WTC11 (cell line): ENCODE data around the gene ITFG1. TPM values are rescaled to one million over a fixed set of nuclear protein-coding genes. Genes with fewer than 3 reads are reported as not detected.

Experiments
- ATAC-seq: fragments of 200-7000 bp; cut with Tn5 transposase; 2 replicates; pipeline ENCODE4 v1.10.0; 2021; ENCODE audit warnings: mild to moderate bottlenecking, moderate library complexity
- CTCF ChIA-PET: fragments of 300-600 bp; sonication (Branson Sonifier 250); formaldehyde crosslinking; loops from one replicate; lab custom pipeline; 2021; ENCODE audit warnings: antibody characterized with exemption; lab: Charles Lee
- POLR2A ChIA-PET: fragments of 350-600 bp; sonication (Branson Sonifier 250); formaldehyde crosslinking; loops from one replicate; lab custom pipeline; 2021; ENCODE audit warnings: antibody characterized with exemption; lab: Charles Lee
- DNase-seq: peaks from one replicate; pipeline ENCODE4 v3.0.0; 2021; ENCODE audit warnings: low spot score
- H3K27ac Mint-ChIP-seq: 2 replicates; pipeline ENCODE4 v1.8.0; 2021; ENCODE audit warnings: mixed read lengths
- H3K27me3 Mint-ChIP-seq: 2 replicates; pipeline ENCODE4 v1.8.0; 2021; ENCODE audit warnings: low read depth, mild to moderate bottlenecking, moderate library complexity, mixed read lengths
- H3K36me3 Mint-ChIP-seq: 2 replicates; pipeline ENCODE4 v1.8.0; 2021; ENCODE audit warnings: mixed read lengths
- H3K4me1 Mint-ChIP-seq: 2 replicates; pipeline ENCODE4 v1.8.0; 2022; ENCODE audit warnings: mixed read lengths
- H3K4me3 Mint-ChIP-seq: 2 replicates; pipeline ENCODE4 v1.8.0; 2021; ENCODE audit warnings: mild to moderate bottlenecking, moderate library complexity, mixed read lengths
- H3K9me3 Mint-ChIP-seq: 2 replicates; pipeline ENCODE4 v1.8.0; 2021; ENCODE audit warnings: mixed read lengths
- EMX1 ChIP-seq: fragments of 250-450 bp; sonication (Bioruptor Pico); IDR thresholded peaks from 2 replicates; pipeline ENCODE4 v1.8.0; 2021; ENCODE audit warnings: mild to moderate bottlenecking
- ESRRA ChIP-seq: sonication (generic); formaldehyde crosslinking; IDR thresholded peaks from 2 replicates; pipeline ENCODE4 v1.8.1; 2022; ENCODE audit warnings: mild to moderate bottlenecking, missing genetic modification reagents, borderline replicate concordance
- GABPB1 ChIP-seq: sonication (generic); formaldehyde crosslinking; IDR thresholded peaks from 2 replicates; pipeline ENCODE4 v1.8.1; 2023; ENCODE audit warnings: mild to moderate bottlenecking, missing genetic modification reagents
- JUN ChIP-seq: sonication (generic); formaldehyde crosslinking; IDR thresholded peaks from 2 replicates; pipeline ENCODE4 v1.8.0; 2023; ENCODE audit warnings: mild to moderate bottlenecking, missing genetic modification reagents
- RELA ChIP-seq: sonication (generic); formaldehyde crosslinking; IDR thresholded peaks from 2 replicates; pipeline ENCODE4 v1.8.1; 2022; ENCODE audit warnings: missing genetic modification reagents, mild to moderate bottlenecking, borderline replicate concordance
- TEAD1 ChIP-seq: sonication (generic); formaldehyde crosslinking; IDR thresholded peaks from 2 replicates; pipeline ENCODE4 v1.8.0; 2022; ENCODE audit warnings: mild to moderate bottlenecking, missing genetic modification reagents
- TP53 ChIP-seq: sonication (generic); formaldehyde crosslinking; IDR thresholded peaks from 2 replicates; pipeline ENCODE4 v1.8.1; 2023; ENCODE audit warnings: mild to moderate bottlenecking, missing genetic modification reagents
- ZNF396 ChIP-seq: fragments of 250-450 bp; sonication (Bioruptor Pico); IDR thresholded peaks from 2 replicates; pipeline ENCODE4 v1.8.0; 2021; ENCODE audit warnings: mild to moderate bottlenecking, moderate library complexity, borderline replicate concordance
- total RNA-seq: library from RNA; stranded (reverse); gene quantifications from 3 replicates; pipeline ENCODE4 v1.2.3, GENCODE V29; 2021
- TF ChIP-seq, protein P1 (sequence below): sonication (generic); formaldehyde crosslinking; conservative IDR thresholded peaks from 2 replicates; pipeline ENCODE4 v1.8.1; 2022; ENCODE audit warnings: mild to moderate bottlenecking, missing genetic modification reagents
- TF ChIP-seq, protein P2 (sequence below): sonication (generic); formaldehyde crosslinking; IDR thresholded peaks from 2 replicates; pipeline ENCODE4 v1.8.0; 2023; ENCODE audit warnings: missing genetic modification reagents
- TF ChIP-seq, protein P3 (sequence below): fragments of 250-450 bp; sonication (Bioruptor Pico); IDR thresholded peaks from 2 replicates; pipeline ENCODE4 v1.8.0; 2021; ENCODE audit warnings: mild to moderate bottlenecking
- TF ChIP-seq, protein P4 (sequence below): sonication (generic); formaldehyde crosslinking; IDR thresholded peaks from 2 replicates; pipeline ENCODE4 v1.8.1; 2023; ENCODE audit warnings: mild to moderate bottlenecking, missing genetic modification reagents
- TF ChIP-seq, protein P5 (sequence below): sonication (generic); formaldehyde crosslinking; IDR thresholded peaks from 2 replicates; pipeline ENCODE4 v1.8.1; 2022; ENCODE audit warnings: low read depth, missing genetic modification reagents, borderline replicate concordance
- TF ChIP-seq, protein P6 (sequence below): fragments of 250-450 bp; sonication (Bioruptor Pico); IDR thresholded peaks from 2 replicates; pipeline ENCODE4 v1.9.0; 2021; ENCODE audit warnings: moderate library complexity, mild to moderate bottlenecking, inconsistent platforms, borderline replicate concordance
- TF ChIP-seq, protein P7 (sequence below): fragments of 250-450 bp; sonication (Bioruptor Pico); IDR thresholded peaks from 2 replicates; pipeline ENCODE4 v1.9.0; 2021; ENCODE audit warnings: mild to moderate bottlenecking
- TF ChIP-seq, protein P8 (sequence below): fragments of 200-600 bp; IDR thresholded peaks from 2 replicates; pipeline ENCODE4 v1.8.0; 2022; ENCODE audit warnings: antibody characterized with exemption
- TF ChIP-seq, protein P9 (sequence below): sonication (generic); formaldehyde crosslinking; IDR thresholded peaks from 2 replicates; pipeline ENCODE4 v1.8.1; 2022; ENCODE audit warnings: missing genetic modification reagents, borderline replicate concordance

Gene ITFG1
- total RNA-seq, 1 experiment from 2014 or later: 21.1 TPM

DNA sequence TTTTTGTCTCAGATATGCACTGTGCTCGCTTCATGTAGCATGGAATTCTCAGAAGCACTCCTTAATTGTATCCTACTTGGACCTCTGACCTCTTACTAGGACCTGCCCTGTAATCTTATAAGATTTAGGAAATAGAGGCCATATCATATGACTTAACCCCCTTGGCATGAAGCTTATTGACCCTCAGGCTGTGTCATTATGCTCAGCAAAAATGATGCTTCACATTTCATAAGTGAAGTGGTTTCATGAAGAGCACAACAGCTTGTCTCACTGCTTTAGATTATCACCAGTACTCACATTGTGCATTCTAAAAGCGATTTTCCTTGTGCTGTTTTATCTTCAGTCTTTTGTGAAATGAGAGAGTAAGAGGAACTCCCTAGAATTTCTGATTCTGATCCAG lies 6.6 kb upstream of the ITFG1 start:
- H3K27me3 Mint-ChIP-seq: no peaks in the 10 kb centered on the region
- no peak for TF ChIP-seq ESRRA
- TF ChIP-seq, protein P1, sequence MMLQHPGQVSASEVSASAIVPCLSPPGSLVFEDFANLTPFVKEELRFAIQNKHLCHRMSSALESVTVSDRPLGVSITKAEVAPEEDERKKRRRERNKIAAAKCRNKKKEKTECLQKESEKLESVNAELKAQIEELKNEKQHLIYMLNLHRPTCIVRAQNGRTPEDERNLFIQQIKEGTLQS (CRISPR knock-in tag): no peak
- TF ChIP-seq, protein P2, sequence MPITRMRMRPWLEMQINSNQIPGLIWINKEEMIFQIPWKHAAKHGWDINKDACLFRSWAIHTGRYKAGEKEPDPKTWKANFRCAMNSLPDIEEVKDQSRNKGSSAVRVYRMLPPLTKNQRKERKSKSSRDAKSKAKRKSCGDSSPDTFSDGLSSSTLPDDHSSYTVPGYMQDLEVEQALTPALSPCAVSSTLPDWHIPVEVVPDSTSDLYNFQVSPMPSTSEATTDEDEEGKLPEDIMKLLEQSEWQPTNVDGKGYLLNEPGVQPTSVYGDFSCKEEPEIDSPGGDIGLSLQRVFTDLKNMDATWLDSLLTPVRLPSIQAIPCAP (CRISPR knock-in tag): no peak
- TF ChIP-seq TP53 (CRISPR knock-in tag): no peak
- TF ChIP-seq GABPB1 (CRISPR knock-in tag): no peak
- TF ChIP-seq, protein P3, sequence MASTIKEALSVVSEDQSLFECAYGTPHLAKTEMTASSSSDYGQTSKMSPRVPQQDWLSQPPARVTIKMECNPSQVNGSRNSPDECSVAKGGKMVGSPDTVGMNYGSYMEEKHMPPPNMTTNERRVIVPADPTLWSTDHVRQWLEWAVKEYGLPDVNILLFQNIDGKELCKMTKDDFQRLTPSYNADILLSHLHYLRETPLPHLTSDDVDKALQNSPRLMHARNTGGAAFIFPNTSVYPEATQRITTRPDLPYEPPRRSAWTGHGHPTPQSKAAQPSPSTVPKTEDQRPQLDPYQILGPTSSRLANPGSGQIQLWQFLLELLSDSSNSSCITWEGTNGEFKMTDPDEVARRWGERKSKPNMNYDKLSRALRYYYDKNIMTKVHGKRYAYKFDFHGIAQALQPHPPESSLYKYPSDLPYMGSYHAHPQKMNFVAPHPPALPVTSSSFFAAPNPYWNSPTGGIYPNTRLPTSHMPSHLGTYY (CRISPR knock-in tag): no peak
- TF ChIP-seq, protein P4, sequence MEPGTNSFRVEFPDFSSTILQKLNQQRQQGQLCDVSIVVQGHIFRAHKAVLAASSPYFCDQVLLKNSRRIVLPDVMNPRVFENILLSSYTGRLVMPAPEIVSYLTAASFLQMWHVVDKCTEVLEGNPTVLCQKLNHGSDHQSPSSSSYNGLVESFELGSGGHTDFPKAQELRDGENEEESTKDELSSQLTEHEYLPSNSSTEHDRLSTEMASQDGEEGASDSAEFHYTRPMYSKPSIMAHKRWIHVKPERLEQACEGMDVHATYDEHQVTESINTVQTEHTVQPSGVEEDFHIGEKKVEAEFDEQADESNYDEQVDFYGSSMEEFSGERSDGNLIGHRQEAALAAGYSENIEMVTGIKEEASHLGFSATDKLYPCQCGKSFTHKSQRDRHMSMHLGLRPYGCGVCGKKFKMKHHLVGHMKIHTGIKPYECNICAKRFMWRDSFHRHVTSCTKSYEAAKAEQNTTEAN (CRISPR knock-in tag): no peak
- TF ChIP-seq, protein P5, sequence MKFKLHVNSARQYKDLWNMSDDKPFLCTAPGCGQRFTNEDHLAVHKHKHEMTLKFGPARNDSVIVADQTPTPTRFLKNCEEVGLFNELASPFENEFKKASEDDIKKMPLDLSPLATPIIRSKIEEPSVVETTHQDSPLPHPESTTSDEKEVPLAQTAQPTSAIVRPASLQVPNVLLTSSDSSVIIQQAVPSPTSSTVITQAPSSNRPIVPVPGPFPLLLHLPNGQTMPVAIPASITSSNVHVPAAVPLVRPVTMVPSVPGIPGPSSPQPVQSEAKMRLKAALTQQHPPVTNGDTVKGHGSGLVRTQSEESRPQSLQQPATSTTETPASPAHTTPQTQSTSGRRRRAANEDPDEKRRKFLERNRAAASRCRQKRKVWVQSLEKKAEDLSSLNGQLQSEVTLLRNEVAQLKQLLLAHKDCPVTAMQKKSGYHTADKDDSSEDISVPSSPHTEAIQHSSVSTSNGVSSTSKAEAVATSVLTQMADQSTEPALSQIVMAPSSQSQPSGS (CRISPR knock-in tag): no peak
- no peak for TF ChIP-seq JUN
- no peak for TF ChIP-seq ZNF396 (CRISPR knock-in tag)
- TF ChIP-seq, protein P6, sequence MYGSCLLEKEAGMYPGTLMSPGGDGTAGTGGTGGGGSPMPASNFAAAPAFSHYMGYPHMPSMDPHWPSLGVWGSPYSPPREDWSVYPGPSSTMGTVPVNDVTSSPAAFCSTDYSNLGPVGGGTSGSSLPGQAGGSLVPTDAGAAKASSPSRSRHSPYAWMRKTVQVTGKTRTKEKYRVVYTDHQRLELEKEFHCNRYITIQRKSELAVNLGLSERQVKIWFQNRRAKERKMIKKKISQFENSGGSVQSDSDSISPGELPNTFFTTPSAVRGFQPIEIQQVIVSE (CRISPR knock-in tag): no peak
- TF ChIP-seq TEAD1 (CRISPR knock-in tag): no peak
- no peak for TF ChIP-seq EMX1 (CRISPR knock-in tag)
- TF ChIP-seq, protein P7, sequence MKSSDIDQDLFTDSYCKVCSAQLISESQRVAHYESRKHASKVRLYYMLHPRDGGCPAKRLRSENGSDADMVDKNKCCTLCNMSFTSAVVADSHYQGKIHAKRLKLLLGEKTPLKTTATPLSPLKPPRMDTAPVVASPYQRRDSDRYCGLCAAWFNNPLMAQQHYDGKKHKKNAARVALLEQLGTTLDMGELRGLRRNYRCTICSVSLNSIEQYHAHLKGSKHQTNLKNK: no peak
- TF ChIP-seq, protein P8, sequence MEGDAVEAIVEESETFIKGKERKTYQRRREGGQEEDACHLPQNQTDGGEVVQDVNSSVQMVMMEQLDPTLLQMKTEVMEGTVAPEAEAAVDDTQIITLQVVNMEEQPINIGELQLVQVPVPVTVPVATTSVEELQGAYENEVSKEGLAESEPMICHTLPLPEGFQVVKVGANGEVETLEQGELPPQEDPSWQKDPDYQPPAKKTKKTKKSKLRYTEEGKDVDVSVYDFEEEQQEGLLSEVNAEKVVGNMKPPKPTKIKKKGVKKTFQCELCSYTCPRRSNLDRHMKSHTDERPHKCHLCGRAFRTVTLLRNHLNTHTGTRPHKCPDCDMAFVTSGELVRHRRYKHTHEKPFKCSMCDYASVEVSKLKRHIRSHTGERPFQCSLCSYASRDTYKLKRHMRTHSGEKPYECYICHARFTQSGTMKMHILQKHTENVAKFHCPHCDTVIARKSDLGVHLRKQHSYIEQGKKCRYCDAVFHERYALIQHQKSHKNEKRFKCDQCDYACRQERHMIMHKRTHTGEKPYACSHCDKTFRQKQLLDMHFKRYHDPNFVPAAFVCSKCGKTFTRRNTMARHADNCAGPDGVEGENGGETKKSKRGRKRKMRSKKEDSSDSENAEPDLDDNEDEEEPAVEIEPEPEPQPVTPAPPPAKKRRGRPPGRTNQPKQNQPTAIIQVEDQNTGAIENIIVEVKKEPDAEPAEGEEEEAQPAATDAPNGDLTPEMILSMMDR: no peak
- TF ChIP-seq RELA (CRISPR knock-in tag): no peak
- TF ChIP-seq, protein P9, sequence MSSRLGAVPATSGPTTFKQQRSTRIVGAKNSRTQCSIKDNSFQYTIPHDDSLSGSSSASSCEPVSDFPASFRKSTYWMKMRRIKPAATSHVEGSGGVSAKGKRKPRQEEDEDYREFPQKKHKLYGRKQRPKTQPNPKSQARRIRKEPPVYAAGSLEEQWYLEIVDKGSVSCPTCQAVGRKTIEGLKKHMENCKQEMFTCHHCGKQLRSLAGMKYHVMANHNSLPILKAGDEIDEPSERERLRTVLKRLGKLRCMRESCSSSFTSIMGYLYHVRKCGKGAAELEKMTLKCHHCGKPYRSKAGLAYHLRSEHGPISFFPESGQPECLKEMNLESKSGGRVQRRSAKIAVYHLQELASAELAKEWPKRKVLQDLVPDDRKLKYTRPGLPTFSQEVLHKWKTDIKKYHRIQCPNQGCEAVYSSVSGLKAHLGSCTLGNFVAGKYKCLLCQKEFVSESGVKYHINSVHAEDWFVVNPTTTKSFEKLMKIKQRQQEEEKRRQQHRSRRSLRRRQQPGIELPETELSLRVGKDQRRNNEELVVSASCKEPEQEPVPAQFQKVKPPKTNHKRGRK (CRISPR knock-in tag): no peak
- DNase-seq: no peak
- H3K36me3 Mint-ChIP-seq: no peaks in the 10 kb centered on the region
- H3K9me3 Mint-ChIP-seq: no peaks in the 10 kb centered on the region
- CTCF ChIA-PET: interaction anchor here (1.0 kb wide), 1 partner anchor 430 kb away, joined by 3 read pairs; no protein-coding TSS in a partner anchor
- no peak overlapping the region for H3K27ac Mint-ChIP-seq
- H3K4me3 Mint-ChIP-seq: no peak overlapping the region
- no peak for ATAC-seq
- POLR2A ChIA-PET: no interaction called here
- peaks cover 26% of the 10 kb centered on the region for H3K4me1 Mint-ChIP-seq
